ENCODE results near the gene OR6N2. TPM values are rescaled to one million over a fixed set of nuclear protein-coding genes. Genes with fewer than 3 reads are reported as not detected.

OR6N2 gene
- not detected in 2 replicates for total RNA-seq

GRCh38 chr1:158781104-158781503 is at the start of gene OR6N2:
TSS of gene OR6N2 (minus strand) at chr1:158781204. CDS start at chr1:158777635, 3,569 bp downstream.

GRCh38 chr1:158771950-158772866 is 8.8 kb downstream of the OR6N2 start, which contains the start of gene OR6N1:
TSS of gene OR6N1 (minus strand) at chr1:158772195. CDS start at chr1:158766682, 5,513 bp downstream.

GRCh38 chr1:158754420-158754819 is 26.6 kb downstream of the OR6N2 start, which contains the start of gene OR6K6:
TSS of gene OR6K6 (plus strand) at chr1:158754720. CDS start at chr1:158754888, 168 bp downstream.

Other genes starting within 250 kb of the OR6N2 start
- gene OR6Y1, start 226.8 kb downstream of the OR6N2 start, total RNA-seq = not detected in 2 replicates
- gene OR6P1, start 210.6 kb downstream of the OR6N2 start, total RNA-seq = not detected in 2 replicates
- not detected in 2 replicates for gene OR10X1, start 201.3 kb downstream of the OR6N2 start, total RNA-seq
- not detected in 2 replicates for gene OR10Z1, start 175.9 kb downstream of the OR6N2 start, total RNA-seq
- 0.14 and 0.18 TPM in 2 replicates for gene SPTA1, start 94.5 kb downstream of the OR6N2 start, total RNA-seq
- gene OR6K2, start 80.6 kb downstream of the OR6N2 start, total RNA-seq = not detected in 2 replicates
- not detected in 2 replicates for gene OR6K3, start 60.5 kb downstream of the OR6N2 start, total RNA-seq
- not detected in 2 replicates for gene OR6K6, start 26.5 kb downstream of the OR6N2 start, total RNA-seq
- gene OR6N1, start 9.0 kb downstream of the OR6N2 start, total RNA-seq = not detected in 2 replicates
- gene MNDA, start 50.1 kb upstream of the OR6N2 start, total RNA-seq = not detected in 2 replicates
- gene PYHIN1, start 150.3 kb upstream of the OR6N2 start, total RNA-seq = not detected in 2 replicates
- 55.8 and 71.6 TPM in 2 replicates for gene IFI16, start 228.7 kb upstream of the OR6N2 start, total RNA-seq

All from smooth muscle cell of bladder (primary cell).